ENCODE results near the gene ELANE. TPM values are rescaled to one million over a fixed set of nuclear protein-coding genes. Genes with fewer than 3 reads are reported as not detected.

ELANE gene
- total RNA-seq (10 to 100 TPM in 1 of 2 donors, under 1 TPM in 1; 0.17 to 37.4 TPM), polyA plus RNA-seq (1 to 10 TPM in 1 of 2 donors, under 1 TPM in 1; 0.88 to 2.7 TPM)

GRCh38 chr19:852136-853013 lies at the start of gene ELANE:
Gene ELANE, plus strand, starts transcription at chr19:852303. Its CDS starts 26 bp downstream, at chr19:852329.
- no peak for DNase-seq (ENCODE audit: low spot score)
- no peak within 1 kb of the TSS for H3K9ac ChIP-seq (ENCODE audit: low read depth in 1 of 2, low read length in 2 of 2)
- no peaks in the 10 kb centered on the region for H3K27me3 ChIP-seq (ENCODE audit: control insufficient read depth in 4 of 4, insufficient read depth in 4 of 4, low read length in 3 of 4)
- H3K4me3 ChIP-seq (ENCODE audit: low read depth in 1 of 3, low read length in 3 of 3) = no peak within 1 kb of the TSS
- peaks cover 5 to 12% (median 8%) of the 10 kb centered on the region in 4 donors for H3K4me1 ChIP-seq (ENCODE audit: control insufficient read depth in 4 of 4, insufficient read depth in 4 of 4, low read length in 3 of 4)
- TF ChIP-seq YY1 (IDR thresholded peaks at IDR 0.05) = no peak
- no peak for TF ChIP-seq MAX (IDR thresholded peaks at IDR 0.05)
- no peak for TF ChIP-seq NR2F2 (IDR thresholded peaks at IDR 0.05)
- TF ChIP-seq JUND (IDR thresholded peaks at IDR 0.05) = no peak
- no peak for TF ChIP-seq FOXA1 (IDR thresholded peaks at IDR 0.05)
- TF ChIP-seq ATF3 (IDR thresholded peaks at IDR 0.05) = no peak
- no peak for TF ChIP-seq HNF4A (conservative IDR thresholded peaks at IDR 0.05)
- no peaks in the 10 kb centered on the region for H3K9me3 ChIP-seq (ENCODE audit: control insufficient read depth in 4 of 4, low read length in 3 of 4)
- peak within 1 kb of the TSS; percentile 34 to 44 for H3K27ac ChIP-seq (ENCODE audit: low read depth in 1 of 2, low read length in 2 of 2)
- 68% methylated on average over 55 of the region's 55 CpGs for WGBS
- no peaks in the 10 kb centered on the region for H3K36me3 ChIP-seq (ENCODE audit: control insufficient read depth in 4 of 4, insufficient read depth in 3 of 4, low read depth in 1 of 4, low read length in 3 of 4)

- DNase-seq (ENCODE audit: low spot score) = no peak
- 78% methylated on average over 28 of the region's 28 CpGs for WGBS
- Histone ChIP-seq H3K27ac (ENCODE audit: low read depth in 1 of 2, low read length in 2 of 2) (peak overlapping the region in 1 of 2 donors; percentile 7), H3K36me3 (ENCODE audit: control insufficient read depth in 4 of 4, insufficient read depth in 3 of 4, low read depth in 1 of 4, low read length in 3 of 4) (peaks cover 18 to 47% (median 37%) of the 10 kb centered on the region in 4 donors), H3K4me3 (ENCODE audit: low read depth in 1 of 3, low read length in 3 of 3) (no peak overlapping the region), H3K9ac (ENCODE audit: low read depth in 1 of 2, low read length in 2 of 2) (no peak overlapping the region), H3K4me1 (ENCODE audit: control insufficient read depth in 4 of 4, insufficient read depth in 4 of 4, low read length in 3 of 4) (peaks cover 11 to 44% (median 36%) of the 10 kb centered on the region in 4 donors), H3K9me3 (ENCODE audit: control insufficient read depth in 4 of 4, low read length in 3 of 4) (no peaks in the 10 kb centered on the region), H3K27me3 (ENCODE audit: control insufficient read depth in 4 of 4, insufficient read depth in 4 of 4, low read length in 3 of 4) (no peaks in the 10 kb centered on the region)
- no peak for TF ChIP-seq CTCF (IDR thresholded peaks at IDR 0.05; ENCODE audit: low read depth, low read length, missing input control)
- TF ChIP-seq ZBTB33 (IDR thresholded peaks at IDR 0.05) = no peak
- no peak for TF ChIP-seq MAX (IDR thresholded peaks at IDR 0.05)
- TF ChIP-seq JUND (IDR thresholded peaks at IDR 0.05) = no peak
- no peak for TF ChIP-seq GABPA (IDR thresholded peaks at IDR 0.05 in 1 of 2, conservative IDR thresholded peaks at IDR 0.05 in 1 of 2)
- TF ChIP-seq HNF4A (conservative IDR thresholded peaks at IDR 0.05) = no peak
- no peak for TF ChIP-seq EGR1 (IDR thresholded peaks at IDR 0.05; ENCODE audit: low read depth in 2 of 2)
- no peak for TF ChIP-seq FOXA1 (IDR thresholded peaks at IDR 0.05)
Measured at GRCh38 chr19:802498-803098, 49.5 kb upstream of the ELANE start.
